GM12878 (cell line): Measurements from ENCODE around the gene SPIRE1. TPM values are rescaled to one million over a fixed set of nuclear protein-coding genes. Genes with fewer than 3 reads are reported as not detected.

Experiments used
- ATAC-seq: fragments of 200-7000 bp; cut with Tn5 transposase; 3 replicates; pipeline ENCODE4 v1.9.1; 2020; ENCODE audit warnings: mild to moderate bottlenecking, moderate library complexity
- BruUV-seq: library from RNA; stranded (reverse); fragments of 400-500 nt; replicated peaks from 2 replicates; lab custom pipeline; 2021; lab: Mats Ljungman, UMichigan
- CTCF ChIA-PET: fragments of 300-600 bp; sonication (Branson Sonifier 250); formaldehyde crosslinking; extraction: SDS; loops from one replicate; lab custom pipeline; 2021; ENCODE audit warnings: inconsistent platforms; lab: Yijun Ruan, JAX
- POLR2A ChIA-PET: fragments of 350-600 bp; formaldehyde crosslinking; extraction: SDS; loops from one replicate; lab custom pipeline; 2021; ENCODE audit warnings: inconsistent platforms; lab: Charles Lee
- RAD21 ChIA-PET: fragments of 300-600 bp; sonication (Branson Sonifier 250); formaldehyde crosslinking; loops from one replicate; lab custom pipeline; 2023; ENCODE audit warnings: antibody characterized with exemption; ENCODE audit not compliant: unreplicated experiment; lab: Charles Lee
- SMC1A ChIA-PET: fragments of 300-600 bp; sonication (Branson Sonifier 250); formaldehyde crosslinking; loops from one replicate; lab custom pipeline; 2023; ENCODE audit not compliant: unreplicated experiment, uncharacterized antibody; lab: Charles Lee
- DNase-seq: peaks from one replicate; pipeline ENCODE4 v3.0.0-alpha.2; 2011; ENCODE audit warnings: low read depth, low spot score
- FAIRE-seq: peaks from 3 replicates; lab custom pipeline; 2011; peaks lifted over from hg19 to GRCh38; lab: Jason Lieb, UNC
- H2AFZ ChIP-seq: 2 replicates; pipeline ENCODE4 v1.6.0; 2011; ENCODE audit warnings: low read depth, low read length, control low read depth; ENCODE audit not compliant: control insufficient read depth
- H3K27ac ChIP-seq: 2 replicates; pipeline ENCODE4 v1.5.1; 2011; ENCODE audit warnings: control low read depth; ENCODE audit not compliant: control insufficient read depth, insufficient read depth
- H3K27me3 ChIP-seq, 2 experiments: replicated peaks in 1 of 2; 2 replicates each; pipeline versions ENCODE4 v1.6.0 to v1.6.1; 2011; ENCODE audit warnings: low read length in 1 of 2; ENCODE audit not compliant: control insufficient read depth in 2 of 2, insufficient read depth in 2 of 2
- H3K36me3 ChIP-seq, 2 experiments: 2 replicates each; pipeline ENCODE4 v1.5.1; 2011; ENCODE audit warnings: low read length in 1 of 2; ENCODE audit not compliant: control insufficient read depth in 2 of 2, insufficient read depth in 2 of 2
- H3K4me1 ChIP-seq: 2 replicates; pipeline ENCODE4 v1.6.1; 2011; ENCODE audit warnings: mild to moderate bottlenecking, low read length, moderate library complexity, mixed read lengths; ENCODE audit not compliant: control insufficient read depth, insufficient read depth
- H3K4me2 ChIP-seq: 2 replicates; pipeline ENCODE4 v1.6.0; 2011; ENCODE audit warnings: control low read depth; ENCODE audit not compliant: control insufficient read depth, insufficient read depth
- H3K4me3 ChIP-seq: fragments of 200-600 bp; sonication (generic); 2 replicates; pipeline ENCODE4 v1.5.1; 2016
- H3K79me2 ChIP-seq: 2 replicates; pipeline ENCODE4 v1.6.0; 2011; ENCODE audit warnings: low read length; ENCODE audit not compliant: control insufficient read depth, insufficient read depth
- H3K9ac ChIP-seq: 2 replicates; pipeline ENCODE4 v1.8.0; 2011; ENCODE audit warnings: low read length, control low read depth, mixed read lengths; ENCODE audit not compliant: control insufficient read depth, insufficient read depth
- H3K9me3 ChIP-seq: replicated peaks from 3 replicates; pipeline ENCODE4 v1.5.1; 2011; ENCODE audit warnings: mild to moderate bottlenecking, low read length; ENCODE audit not compliant: control insufficient read depth, insufficient read depth
- H4K20me1 ChIP-seq: 2 replicates; pipeline ENCODE4 v1.6.0; 2011; ENCODE audit not compliant: control insufficient read depth, insufficient read depth
- EZH2 ChIP-seq: IDR thresholded peaks from 2 replicates; pipeline ENCODE4 v1.6.1; 2012; ENCODE audit warnings: low read depth, mild to moderate bottlenecking, control low read depth, inconsistent platforms, low read length, borderline replicate concordance; ENCODE audit not compliant: control insufficient read depth
- FOXK2 ChIP-seq: fragments of 450-650 bp; IDR thresholded peaks from 2 replicates; pipeline ENCODE4 v1.6.1; 2017; ENCODE audit warnings: mild to moderate bottlenecking, moderate library complexity
- HDAC2 ChIP-seq: fragments of 200-600 bp; sonication (generic); IDR thresholded peaks from 2 replicates; pipeline ENCODE4 v1.6.1; 2017
- JUND ChIP-seq: IDR thresholded peaks from 2 replicates; pipeline ENCODE4 v1.6.1; 2012; ENCODE audit warnings: low read depth, mild to moderate bottlenecking, low read length, improper control_type of control experiment, moderate library complexity
- MEF2A ChIP-seq: IDR thresholded peaks from 2 replicates; pipeline ENCODE4 v1.6.1; 2011; ENCODE audit warnings: low read depth, mild to moderate bottlenecking, low read length, moderate library complexity; ENCODE audit not compliant: insufficient read depth
- NFIC ChIP-seq: IDR thresholded peaks from 2 replicates; pipeline ENCODE4 v1.6.1; 2012; ENCODE audit warnings: low read depth, mild to moderate bottlenecking, inconsistent platforms, low read length, moderate library complexity
- NR2C1 ChIP-seq: fragments of 450-650 bp; IDR thresholded peaks from 2 replicates; pipeline ENCODE4 v1.6.1; 2017; ENCODE audit warnings: antibody characterized with exemption, mild to moderate bottlenecking, moderate library complexity
- NR2C2 ChIP-seq: IDR thresholded peaks from 2 replicates; pipeline ENCODE4 v1.6.1; 2011; ENCODE audit warnings: borderline replicate concordance, low read depth; ENCODE audit not compliant: control insufficient read depth, insufficient read length
- SMAD5 ChIP-seq: IDR thresholded peaks from 2 replicates; pipeline ENCODE4 v1.6.1; 2016; ENCODE audit warnings: antibody characterized with exemption, low read depth
- SMARCA5 ChIP-seq: fragments of 450-650 bp; IDR thresholded peaks from 2 replicates; pipeline ENCODE4 v1.6.1; 2017; ENCODE audit warnings: mild to moderate bottlenecking
- SP1 ChIP-seq: IDR thresholded peaks from one replicate; pipeline ENCODE4 v1.6.1; 2011; ENCODE audit warnings: low read depth, low read length
- YBX1 ChIP-seq: fragments of 450-650 bp; IDR thresholded peaks from 2 replicates; pipeline ENCODE4 v1.6.1; 2016; ENCODE audit warnings: antibody characterized with exemption
- WGBS: methylation state at CpG from one replicate; pipeline ENCODE4 v1.1.6; 2016; ENCODE audit warnings: low lambda C conversion rate; ENCODE audit not compliant: insufficient replicate concordance, insufficient coverage; ENCODE audit errors: missing lambda C conversion rate; 5-methylcytosine and 5-hydroxymethylcytosine counted together
- in situ Hi-C: fragments of 300-500 bp; cut with MboI; formaldehyde crosslinking; loops from 9 replicates; pipeline ENCODE4 v1.14.3; 2018; ENCODE audit warnings: mixed read lengths
- intact Hi-C: fragments of 100-400 bp; cut with micrococcal nuclease; formaldehyde crosslinking; loops from one replicate; pipeline ENCODE4 v1.14.2; 2022; ENCODE audit not compliant: unreplicated experiment
- polyA plus RNA-seq, 11 experiments: library from polyadenylated mRNA; depleted of rRNA in 4 of 11; unstranded in 6 of 11; stranded (reverse) in 5 of 11; fragments of >200 nt; fragmentation: Nextera tagmentation in 4 of 11; fragmentation: Illumina TruSeq in 1 of 11; extraction: Ambion mirVana in 4 of 11; extraction: Trizol in 1 of 11; gene quantifications; 1 replicate in 1 of 11; 2 replicates in 10 of 11; pipeline versions ENCODE4 v1.2.1 to v1.2.3, GENCODE V29; 2011 to 2016; ENCODE audit warnings: inconsistent platforms in 2 of 11, missing spikeins in 2 of 11, low read depth in 1 of 11
- total RNA-seq, 4 experiments: library from RNA; depleted of rRNA in 3 of 4; stranded (reverse); fragments of >200 nt in 3 of 4; fragmentation: Illumina TruSeq in 1 of 4; extraction: Trizol in 1 of 4; gene quantifications; 2 replicates each; pipeline versions ENCODE4 v1.2.1 to v1.2.3, GENCODE V29; 2013 to 2021
- TF ChIP-seq, protein P1 (sequence below): IDR thresholded peaks from 2 replicates; pipeline ENCODE4 v1.6.1; 2012; ENCODE audit warnings: mild to moderate bottlenecking, low read depth, low read length
- TF ChIP-seq, protein P2 (sequence below): fragments of 450-650 bp; IDR thresholded peaks from 2 replicates; pipeline ENCODE4 v1.6.1; 2017; ENCODE audit warnings: antibody characterized with exemption, mild to moderate bottlenecking, moderate library complexity
- TF ChIP-seq, protein P3 (sequence below): IDR thresholded peaks from 2 replicates; pipeline ENCODE4 v1.6.1; 2012; ENCODE audit warnings: low read depth, low read length, improper control_type of control experiment

The SPIRE1 gene
- total and polyA plus RNA-seq, 10 of the 15 experiments (the other 5 are each of a cell fraction or from before 2014, with no cell fraction given) = 0.18 to 9.2 (median 4.3) TPM

DNA sequence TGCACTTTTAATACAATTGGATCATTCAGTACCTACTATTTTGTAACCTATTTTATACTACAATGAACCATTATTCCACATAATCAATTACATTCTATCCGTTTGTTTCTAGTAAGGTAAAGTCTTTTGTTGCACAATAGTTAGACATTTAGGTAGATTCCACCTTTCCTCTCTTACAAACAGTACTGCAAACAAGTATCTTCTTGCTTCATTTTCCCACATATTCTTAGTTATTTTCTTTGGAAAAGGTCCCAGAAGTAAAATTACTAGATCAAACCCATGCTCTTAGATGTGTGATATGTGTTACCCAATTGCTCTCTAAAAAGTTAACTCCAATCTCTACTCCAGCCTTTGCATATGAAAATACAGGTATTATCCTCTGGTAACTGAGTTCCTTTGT, 49.6 kb downstream of the SPIRE1 start (continued):
- TF ChIP-seq, protein P1, sequence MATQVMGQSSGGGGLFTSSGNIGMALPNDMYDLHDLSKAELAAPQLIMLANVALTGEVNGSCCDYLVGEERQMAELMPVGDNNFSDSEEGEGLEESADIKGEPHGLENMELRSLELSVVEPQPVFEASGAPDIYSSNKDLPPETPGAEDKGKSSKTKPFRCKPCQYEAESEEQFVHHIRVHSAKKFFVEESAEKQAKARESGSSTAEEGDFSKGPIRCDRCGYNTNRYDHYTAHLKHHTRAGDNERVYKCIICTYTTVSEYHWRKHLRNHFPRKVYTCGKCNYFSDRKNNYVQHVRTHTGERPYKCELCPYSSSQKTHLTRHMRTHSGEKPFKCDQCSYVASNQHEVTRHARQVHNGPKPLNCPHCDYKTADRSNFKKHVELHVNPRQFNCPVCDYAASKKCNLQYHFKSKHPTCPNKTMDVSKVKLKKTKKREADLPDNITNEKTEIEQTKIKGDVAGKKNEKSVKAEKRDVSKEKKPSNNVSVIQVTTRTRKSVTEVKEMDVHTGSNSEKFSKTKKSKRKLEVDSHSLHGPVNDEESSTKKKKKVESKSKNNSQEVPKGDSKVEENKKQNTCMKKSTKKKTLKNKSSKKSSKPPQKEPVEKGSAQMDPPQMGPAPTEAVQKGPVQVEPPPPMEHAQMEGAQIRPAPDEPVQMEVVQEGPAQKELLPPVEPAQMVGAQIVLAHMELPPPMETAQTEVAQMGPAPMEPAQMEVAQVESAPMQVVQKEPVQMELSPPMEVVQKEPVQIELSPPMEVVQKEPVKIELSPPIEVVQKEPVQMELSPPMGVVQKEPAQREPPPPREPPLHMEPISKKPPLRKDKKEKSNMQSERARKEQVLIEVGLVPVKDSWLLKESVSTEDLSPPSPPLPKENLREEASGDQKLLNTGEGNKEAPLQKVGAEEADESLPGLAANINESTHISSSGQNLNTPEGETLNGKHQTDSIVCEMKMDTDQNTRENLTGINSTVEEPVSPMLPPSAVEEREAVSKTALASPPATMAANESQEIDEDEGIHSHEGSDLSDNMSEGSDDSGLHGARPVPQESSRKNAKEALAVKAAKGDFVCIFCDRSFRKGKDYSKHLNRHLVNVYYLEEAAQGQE = no peak
- no peak for TF ChIP-seq SP1
- TF ChIP-seq EZH2 = no peak

DNA sequence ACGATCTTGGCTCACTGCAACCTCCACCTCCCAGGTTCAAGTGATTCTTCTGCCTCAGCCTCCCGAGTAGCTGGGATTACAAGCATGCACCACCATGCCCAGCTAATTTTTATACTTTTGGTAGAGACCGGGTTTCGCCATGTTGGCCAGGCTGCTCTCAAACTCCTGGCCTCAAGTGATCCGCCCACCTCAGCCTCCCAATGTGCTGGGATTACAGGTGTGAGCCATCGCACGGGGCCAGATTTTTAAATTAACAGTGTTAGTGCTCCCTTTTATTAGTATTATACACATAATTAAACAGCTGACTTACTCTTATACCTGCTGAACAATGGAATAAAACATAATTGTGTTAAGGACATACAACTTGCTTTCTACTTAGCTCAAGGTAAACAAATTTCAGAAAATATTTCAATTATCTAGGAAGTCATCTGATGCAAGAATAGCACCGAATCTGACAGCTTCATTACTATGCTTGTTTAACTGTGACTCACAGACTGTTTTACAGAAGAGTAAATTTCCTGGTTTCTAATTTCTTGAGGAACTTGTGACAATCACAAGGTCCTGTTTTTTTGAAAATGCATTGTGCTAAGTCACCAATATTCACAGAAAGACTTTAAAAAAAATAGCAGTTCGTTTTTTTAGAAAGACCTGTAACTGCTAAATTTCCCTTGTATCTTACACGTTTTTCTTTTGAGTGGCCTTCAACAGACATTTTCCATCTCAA, 51.2 kb downstream of the SPIRE1 start:
- Histone ChIP-seq H3K9me3 (no peaks in the 10 kb centered on the region), H3K4me3 (no peak overlapping the region), H4K20me1 (no peaks in the 10 kb centered on the region), H3K79me2 (no peaks in the 10 kb centered on the region), H2AFZ (no peak overlapping the region), H3K27me3 (no peaks in the 10 kb centered on the region), H3K4me1 (no peaks in the 10 kb centered on the region), H3K27ac (no peak overlapping the region), H3K4me2 (no peak overlapping the region), H3K36me3 (no peaks in the 10 kb centered on the region), H3K9ac (no peak overlapping the region)
- ChIA-PET CTCF (interaction anchor here (1.1 to 1.2 kb wide), 3 partner anchors 9 to 222 kb away, joined by 3 read pairs; no protein-coding TSS in a partner anchor), POLR2A (no interaction called here), SMC1A (interaction anchor here (0.7 kb wide), 1 partner anchor 64 kb away, joined by 3 read pairs; no protein-coding TSS in a partner anchor), RAD21 (no interaction called here)
- in situ Hi-C loops = no loop called here
- FAIRE-seq (no peak), DNase-seq (no peak), ATAC-seq (no peak)
- TF ChIP-seq SMARCA5 (no peak), MEF2A (no peak), FOXK2 (no peak), NFIC (no peak), YBX1 (no peak), SMAD5 (no peak), JUND (no peak), HDAC2 (no peak), NR2C1 (no peak), NR2C2 (no peak)
- TF ChIP-seq, protein P2, sequence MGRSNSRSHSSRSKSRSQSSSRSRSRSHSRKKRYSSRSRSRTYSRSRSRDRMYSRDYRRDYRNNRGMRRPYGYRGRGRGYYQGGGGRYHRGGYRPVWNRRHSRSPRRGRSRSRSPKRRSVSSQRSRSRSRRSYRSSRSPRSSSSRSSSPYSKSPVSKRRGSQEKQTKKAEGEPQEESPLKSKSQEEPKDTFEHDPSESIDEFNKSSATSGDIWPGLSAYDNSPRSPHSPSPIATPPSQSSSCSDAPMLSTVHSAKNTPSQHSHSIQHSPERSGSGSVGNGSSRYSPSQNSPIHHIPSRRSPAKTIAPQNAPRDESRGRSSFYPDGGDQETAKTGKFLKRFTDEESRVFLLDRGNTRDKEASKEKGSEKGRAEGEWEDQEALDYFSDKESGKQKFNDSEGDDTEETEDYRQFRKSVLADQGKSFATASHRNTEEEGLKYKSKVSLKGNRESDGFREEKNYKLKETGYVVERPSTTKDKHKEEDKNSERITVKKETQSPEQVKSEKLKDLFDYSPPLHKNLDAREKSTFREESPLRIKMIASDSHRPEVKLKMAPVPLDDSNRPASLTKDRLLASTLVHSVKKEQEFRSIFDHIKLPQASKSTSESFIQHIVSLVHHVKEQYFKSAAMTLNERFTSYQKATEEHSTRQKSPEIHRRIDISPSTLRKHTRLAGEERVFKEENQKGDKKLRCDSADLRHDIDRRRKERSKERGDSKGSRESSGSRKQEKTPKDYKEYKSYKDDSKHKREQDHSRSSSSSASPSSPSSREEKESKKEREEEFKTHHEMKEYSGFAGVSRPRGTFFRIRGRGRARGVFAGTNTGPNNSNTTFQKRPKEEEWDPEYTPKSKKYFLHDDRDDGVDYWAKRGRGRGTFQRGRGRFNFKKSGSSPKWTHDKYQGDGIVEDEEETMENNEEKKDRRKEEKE = no peak
- TF ChIP-seq, protein P3, sequence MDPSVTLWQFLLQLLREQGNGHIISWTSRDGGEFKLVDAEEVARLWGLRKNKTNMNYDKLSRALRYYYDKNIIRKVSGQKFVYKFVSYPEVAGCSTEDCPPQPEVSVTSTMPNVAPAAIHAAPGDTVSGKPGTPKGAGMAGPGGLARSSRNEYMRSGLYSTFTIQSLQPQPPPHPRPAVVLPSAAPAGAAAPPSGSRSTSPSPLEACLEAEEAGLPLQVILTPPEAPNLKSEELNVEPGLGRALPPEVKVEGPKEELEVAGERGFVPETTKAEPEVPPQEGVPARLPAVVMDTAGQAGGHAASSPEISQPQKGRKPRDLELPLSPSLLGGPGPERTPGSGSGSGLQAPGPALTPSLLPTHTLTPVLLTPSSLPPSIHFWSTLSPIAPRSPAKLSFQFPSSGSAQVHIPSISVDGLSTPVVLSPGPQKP = no peak
- 57% methylated on average over 10 of the region's 10 CpGs for WGBS
- intact Hi-C loops = no loop called here
- BruUV-seq = no TSS peak
